Uterus (tissue), 4 donors: ENCODE measurements around the gene RAB3B. TPM values are rescaled to one million over a fixed set of nuclear protein-coding genes. Genes with fewer than 3 reads are reported as not detected.
A peak's percentile ranks its signal among the peaks of the same experiment; 100 is the strongest.

ENCODE experiments used
- DNase-seq, 2 donors: peaks; one replicate each; pipeline ENCODE4 v3.0.0-alpha.2; 2019 to 2020
- H3K27ac ChIP-seq, 2 donors: fragments of 200-600 bp; sonication (generic); 1 replicate in 1 of 2; 2 replicates in 1 of 2; pipeline ENCODE4 v1.5.1; 2016 to 2018
- H3K27me3 ChIP-seq, 2 donors: fragments of 200-600 bp; sonication (generic); one replicate each; pipeline ENCODE4 v1.5.1; 2018 to 2019; ENCODE audit warnings: control low read depth in 1 of 2
- H3K36me3 ChIP-seq, 2 donors: fragments of 200-600 bp; sonication (generic); one replicate each; pipeline ENCODE4 v1.5.1; 2019; ENCODE audit warnings: control low read depth in 1 of 2
- H3K4me1 ChIP-seq, 2 donors: fragments of 200-600 bp; sonication (generic); one replicate each; pipeline ENCODE4 v1.5.1; 2018 to 2019; ENCODE audit warnings: control low read depth in 1 of 2
- H3K4me3 ChIP-seq, 2 donors: fragments of 200-600 bp; sonication (generic); 1 replicate in 1 of 2; 2 replicates in 1 of 2; pipeline ENCODE4 v1.5.1; 2018 to 2019; ENCODE audit warnings: mild to moderate bottlenecking in 1 of 2
- H3K9me3 ChIP-seq, 2 donors: fragments of 200-600 bp; sonication (generic); one replicate each; pipeline ENCODE4 v1.5.1; 2019; ENCODE audit warnings: control low read depth in 1 of 2
- POLR2A ChIP-seq, 2 donors: fragments of 450-650 bp; IDR thresholded peaks; one replicate each; pipeline ENCODE4 v1.6.1; 2016; ENCODE audit warnings: antibody characterized with exemption in 2 of 2, mild to moderate bottlenecking in 1 of 2, moderate library complexity in 1 of 2
- intact Hi-C: fragments of 100-400 bp; cut with DNase I; formaldehyde crosslinking; loops from one replicate; pipeline ENCODE4 v1.15.1; 2023; ENCODE audit warnings: low total_unique reads
- total RNA-seq, 4 donors: library from RNA; depleted of rRNA in 3 of 4; stranded (reverse); fragments of >200 nt in 3 of 4; gene quantifications; one replicate each; pipeline versions ENCODE4 v1.1.0 to v1.2.4, GENCODE V29; 2014 to 2023
- TF ChIP-seq, protein P1 (sequence below), 4 experiments: fragments of 200-600 bp in 2 of 4; fragments of 450-650 bp in 2 of 4; sonication (generic) in 2 of 4; IDR thresholded peaks; one replicate each; pipeline ENCODE4 v1.5.1; 2016 to 2019; ENCODE audit warnings: antibody characterized with exemption in 4 of 4, mild to moderate bottlenecking in 2 of 4, moderate library complexity in 1 of 4
- donor health status: DM: yes; HTN: yes; CAD: no.

Gene RAB3B
- total RNA-seq, 4 donors from 2014 or later, result 0.06 to 0.69 TPM; not detected in 2

DNA sequence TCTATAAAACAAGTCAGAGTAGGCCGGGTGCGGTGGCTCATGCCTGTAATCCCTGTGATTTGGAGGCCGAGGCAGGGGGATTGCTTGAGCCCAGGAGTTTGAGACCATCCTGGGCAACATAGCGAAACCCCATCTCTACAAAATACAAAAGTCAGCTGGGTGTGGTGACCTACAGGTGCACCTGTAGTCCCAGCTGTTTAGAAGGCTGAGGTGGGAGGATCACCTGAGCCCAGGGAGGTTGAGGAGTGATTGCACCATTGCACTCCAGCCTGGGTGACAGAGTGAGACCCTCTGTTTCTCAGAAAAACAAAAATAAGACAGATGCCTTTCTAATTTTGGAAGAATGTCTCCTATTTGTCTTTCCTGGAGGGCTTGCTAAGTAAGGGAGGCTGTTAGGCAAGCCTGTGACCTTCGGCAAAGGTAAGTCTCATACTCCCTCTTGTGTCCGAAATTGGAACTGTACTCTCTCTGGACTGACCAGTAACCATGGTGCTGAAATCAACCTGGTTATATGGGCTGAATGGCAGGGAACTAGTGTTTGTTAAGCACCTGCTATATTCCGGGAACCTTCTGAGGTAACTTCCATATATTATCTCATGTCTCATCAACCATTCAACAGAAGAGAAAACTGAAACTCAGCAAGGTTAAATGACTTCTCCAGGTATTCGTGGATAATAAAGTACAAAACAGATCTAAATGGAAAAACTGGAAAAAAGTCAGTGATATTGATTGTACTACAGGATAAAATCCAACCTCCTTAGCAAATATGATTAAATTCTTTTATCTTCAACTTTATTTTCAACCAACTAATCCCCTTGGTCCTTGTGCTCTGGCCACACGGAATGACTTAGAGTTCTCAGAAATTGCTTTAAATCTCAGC lies 11.8 kb upstream of the RAB3B start:
- TF ChIP-seq, protein P1, sequence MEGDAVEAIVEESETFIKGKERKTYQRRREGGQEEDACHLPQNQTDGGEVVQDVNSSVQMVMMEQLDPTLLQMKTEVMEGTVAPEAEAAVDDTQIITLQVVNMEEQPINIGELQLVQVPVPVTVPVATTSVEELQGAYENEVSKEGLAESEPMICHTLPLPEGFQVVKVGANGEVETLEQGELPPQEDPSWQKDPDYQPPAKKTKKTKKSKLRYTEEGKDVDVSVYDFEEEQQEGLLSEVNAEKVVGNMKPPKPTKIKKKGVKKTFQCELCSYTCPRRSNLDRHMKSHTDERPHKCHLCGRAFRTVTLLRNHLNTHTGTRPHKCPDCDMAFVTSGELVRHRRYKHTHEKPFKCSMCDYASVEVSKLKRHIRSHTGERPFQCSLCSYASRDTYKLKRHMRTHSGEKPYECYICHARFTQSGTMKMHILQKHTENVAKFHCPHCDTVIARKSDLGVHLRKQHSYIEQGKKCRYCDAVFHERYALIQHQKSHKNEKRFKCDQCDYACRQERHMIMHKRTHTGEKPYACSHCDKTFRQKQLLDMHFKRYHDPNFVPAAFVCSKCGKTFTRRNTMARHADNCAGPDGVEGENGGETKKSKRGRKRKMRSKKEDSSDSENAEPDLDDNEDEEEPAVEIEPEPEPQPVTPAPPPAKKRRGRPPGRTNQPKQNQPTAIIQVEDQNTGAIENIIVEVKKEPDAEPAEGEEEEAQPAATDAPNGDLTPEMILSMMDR (IDR thresholded peaks at IDR 0.05), result peak; percentile 76 to 86 (median 82)
- TF ChIP-seq POLR2A (IDR thresholded peaks at IDR 0.05), result no peak
- H3K27ac ChIP-seq, result no peak overlapping the region
- H3K27me3 ChIP-seq, result no peaks in the 10 kb centered on the region
- intact Hi-C loops, result no loop called here
- no peaks in the 10 kb centered on the region for H3K36me3 ChIP-seq
- peak in 1 of 2 donors; percentile 31 for DNase-seq
- no peaks in the 10 kb centered on the region for H3K9me3 ChIP-seq
- H3K4me3 ChIP-seq, result no peak overlapping the region
- H3K4me1 ChIP-seq, result no peaks in the 10 kb centered on the region

DNA sequence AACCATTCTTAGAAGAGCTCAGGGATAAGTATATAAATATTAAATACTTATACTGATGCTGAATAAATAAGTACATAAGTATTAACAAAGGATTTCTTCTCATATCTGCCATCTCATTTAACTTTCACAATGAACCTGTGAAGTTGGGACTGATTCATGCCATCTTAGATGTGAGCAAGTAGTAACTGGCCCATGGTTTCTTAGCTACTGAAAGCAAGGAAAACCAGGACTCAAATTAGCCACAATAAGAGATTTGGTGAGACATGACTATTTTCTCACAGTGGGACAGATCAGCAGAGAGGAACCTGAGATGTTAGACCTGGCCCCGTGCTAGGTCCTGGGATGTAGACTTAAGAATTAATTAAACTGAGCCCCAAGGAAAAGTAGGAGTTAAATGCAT lies 8.2 kb upstream of the RAB3B start:
- intact Hi-C loops, result no loop called here
- Histone ChIP-seq H3K4me3 (no peak overlapping the region), H3K27me3 (no peaks in the 10 kb centered on the region), H3K4me1 (no peaks in the 10 kb centered on the region), H3K27ac (no peak overlapping the region), H3K36me3 (no peaks in the 10 kb centered on the region), H3K9me3 (no peaks in the 10 kb centered on the region)
- TF ChIP-seq POLR2A (IDR thresholded peaks at IDR 0.05), result no peak
- TF ChIP-seq, protein P1 (IDR thresholded peaks at IDR 0.05), result no peak
- no peak for DNase-seq

DNA sequence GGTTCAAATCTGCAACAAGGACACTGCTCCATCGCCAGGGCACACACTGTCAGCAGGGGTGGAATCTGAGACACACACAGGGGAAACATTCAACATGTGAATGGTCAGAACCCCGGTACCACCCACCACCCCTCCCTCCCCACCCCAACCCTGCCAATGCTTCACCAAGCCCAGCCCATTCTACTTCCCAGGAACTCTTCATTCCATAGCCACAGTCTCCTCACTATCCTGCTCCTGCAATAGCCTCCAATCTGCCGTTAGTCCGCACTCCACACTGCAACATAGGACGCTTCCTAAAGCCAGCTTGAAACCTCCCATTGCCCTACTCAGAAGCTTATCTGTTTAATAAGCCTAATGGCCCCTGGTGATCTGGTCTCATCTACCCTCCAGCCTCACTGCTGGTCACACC lies 7.5 kb upstream of the RAB3B start:
- H3K4me3 ChIP-seq, result no peak overlapping the region
- H3K27me3 ChIP-seq, result no peaks in the 10 kb centered on the region
- DNase-seq, result no peak
- intact Hi-C loops, result no loop called here
- H3K4me1 ChIP-seq, result no peaks in the 10 kb centered on the region
- no peaks in the 10 kb centered on the region for H3K9me3 ChIP-seq
- no peaks in the 10 kb centered on the region for H3K36me3 ChIP-seq
- no peak for TF ChIP-seq POLR2A (IDR thresholded peaks at IDR 0.05)
- TF ChIP-seq, protein P1 (IDR thresholded peaks at IDR 0.05), result no peak
- H3K27ac ChIP-seq, result no peak overlapping the region

DNA sequence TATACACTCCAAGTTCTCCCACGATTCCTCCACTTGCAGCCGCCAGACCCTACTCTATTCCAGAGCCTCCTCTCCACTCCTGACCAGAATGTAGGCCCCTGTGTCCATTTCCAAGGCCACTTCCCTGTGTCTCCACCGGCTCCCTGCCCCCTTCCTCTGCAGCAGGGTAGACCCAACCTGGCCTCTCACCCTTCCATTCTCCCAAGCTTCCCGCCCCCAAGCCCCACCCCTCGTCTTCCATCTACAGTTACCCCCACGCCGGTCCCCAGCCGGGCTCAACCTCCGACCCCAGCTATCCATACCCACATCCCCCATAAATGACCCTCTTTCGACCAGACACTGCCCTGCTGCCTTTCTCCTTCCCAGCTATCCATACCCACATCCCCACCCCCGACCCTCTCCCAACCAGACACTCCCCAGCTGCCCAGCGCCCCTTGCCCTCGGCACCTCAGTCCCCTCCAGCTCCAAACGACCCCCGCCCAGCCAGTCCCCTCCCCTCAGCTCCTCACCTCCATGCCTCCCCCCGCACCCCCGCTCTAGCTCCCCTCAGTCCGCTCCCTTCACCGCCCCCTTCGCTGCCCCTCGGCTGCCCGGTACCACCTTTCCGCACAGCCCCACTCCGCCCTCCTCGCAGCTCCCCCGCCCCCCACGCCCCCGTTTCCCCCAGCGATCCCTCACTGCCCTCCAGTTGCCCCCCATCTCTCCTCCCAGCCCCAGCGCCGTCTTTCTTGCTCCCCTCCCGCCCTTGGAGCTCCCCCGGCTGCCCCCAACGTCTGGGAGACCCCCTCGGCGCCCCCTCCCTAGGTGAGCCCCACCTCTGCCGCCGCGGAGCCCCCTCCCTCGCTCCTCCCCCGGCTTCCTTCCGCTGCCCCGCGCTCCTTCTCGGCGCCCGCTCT lies 670 bp downstream of the RAB3B start:
- Histone ChIP-seq H3K4me1 (no peaks in the 10 kb centered on the region), H3K27me3 (peaks cover 8 to 14% of the 10 kb centered on the region in 2 donors), H3K4me3 (peak overlapping the region in 1 of 2 donors; percentile 46), H3K9me3 (no peaks in the 10 kb centered on the region), H3K36me3 (no peaks in the 10 kb centered on the region), H3K27ac (no peak overlapping the region)
- no peak for TF ChIP-seq POLR2A (IDR thresholded peaks at IDR 0.05)
- TF ChIP-seq, protein P1 (IDR thresholded peaks at IDR 0.05), result no peak
- intact Hi-C loops, result no loop called here
- no peak for DNase-seq
